Osteoblast (primary cell): ENCODE measurements around the gene FARP1. TPM values are rescaled to one million over a fixed set of nuclear protein-coding genes. Genes with fewer than 3 reads are reported as not detected.

ENCODE experiments used
- DNase-seq: peaks from one replicate; pipeline ENCODE4 v3.0.0; 2011; ENCODE audit warnings: low spot score, mixed read lengths; ENCODE audit not compliant: insufficient read length; ENCODE audit errors: missing footprints
- H2AFZ ChIP-seq: 2 replicates; pipeline ENCODE4 v1.6.0; 2011; ENCODE audit warnings: mild to moderate bottlenecking, low read length
- H3K27ac ChIP-seq: 2 replicates; pipeline ENCODE4 v1.5.1; 2011; ENCODE audit warnings: mild to moderate bottlenecking, low read depth, low read length, moderate library complexity
- H3K27me3 ChIP-seq: 2 replicates; pipeline ENCODE4 v1.6.0; 2012; ENCODE audit warnings: mild to moderate bottlenecking, control low read depth, inconsistent platforms, low read length, moderate library complexity; ENCODE audit not compliant: insufficient read depth
- H3K36me3 ChIP-seq: 2 replicates; pipeline ENCODE4 v1.5.1; 2011; ENCODE audit warnings: mild to moderate bottlenecking, low read length, control low read depth, moderate library complexity; ENCODE audit not compliant: insufficient read depth
- H3K4me1 ChIP-seq: 2 replicates; pipeline ENCODE4 v1.5.1; 2011; ENCODE audit warnings: mild to moderate bottlenecking, low read length, control low read depth, moderate library complexity; ENCODE audit not compliant: insufficient read depth
- H3K4me2 ChIP-seq: 2 replicates; pipeline ENCODE4 v1.6.0; 2011; ENCODE audit warnings: mild to moderate bottlenecking, low read length; ENCODE audit not compliant: insufficient read depth
- H3K4me3 ChIP-seq: fragments of 200-600 bp; sonication (generic); 3 replicates; pipeline ENCODE4 v1.5.1; 2012; ENCODE audit warnings: mild to moderate bottlenecking, low read length, inconsistent platforms; ENCODE audit not compliant: insufficient read depth
- H3K79me2 ChIP-seq: 2 replicates; pipeline ENCODE4 v1.6.0; 2012; ENCODE audit warnings: mild to moderate bottlenecking, low read length, control low read depth, inconsistent platforms; ENCODE audit not compliant: insufficient read depth
- H3K9me3 ChIP-seq: 2 replicates; pipeline ENCODE4 v1.5.1; 2011; ENCODE audit warnings: low read depth, low read length, control low read depth
- H4K20me1 ChIP-seq: 2 replicates; pipeline ENCODE4 v1.6.0; 2012; ENCODE audit warnings: mild to moderate bottlenecking, low read length, control low read depth; ENCODE audit not compliant: insufficient read depth
- CTCF ChIP-seq: IDR thresholded peaks from 2 replicates; pipeline ENCODE4 v1.5.1; 2011; ENCODE audit warnings: mild to moderate bottlenecking, low read depth, low read length, moderate library complexity; ENCODE audit errors: extremely low read depth
- total RNA-seq: library from RNA; depleted of rRNA; stranded (reverse); fragments of >200 nt; gene quantifications from 2 replicates; pipeline ENCODE4 v1.2.3, GENCODE V29; 2012

The FARP1 gene
- total RNA-seq, 1 donor: 36.2 TPM

GRCh38 chr13:98272549-98272948 lies 129.7 kb downstream of the FARP1 start:
- Histone ChIP-seq H3K4me1 (peaks cover 24% of the 10 kb centered on the region), H3K4me3 (no peak overlapping the region), H3K27me3 (no peaks in the 10 kb centered on the region), H4K20me1 (peaks cover 18% of the 10 kb centered on the region), H3K27ac (no peak overlapping the region), H2AFZ (no peak overlapping the region), H3K4me2 (no peak overlapping the region), H3K79me2 (peaks cover 64% of the 10 kb centered on the region), H3K36me3 (peaks cover 4% of the 10 kb centered on the region), H3K9me3 (no peaks in the 10 kb centered on the region)
- TF ChIP-seq CTCF: no peak
- no peak for DNase-seq

GRCh38 chr13:98273067-98273823 lies 130.4 kb downstream of the FARP1 start:
- H3K27me3 ChIP-seq: no peaks in the 10 kb centered on the region
- no peak overlapping the region for H3K4me2 ChIP-seq
- peaks cover 24% of the 10 kb centered on the region for H3K4me1 ChIP-seq
- DNase-seq: no peak
- peaks cover 64% of the 10 kb centered on the region for H3K79me2 ChIP-seq
- no peak for TF ChIP-seq CTCF
- peaks cover 21% of the 10 kb centered on the region for H4K20me1 ChIP-seq
- H2AFZ ChIP-seq: no peak overlapping the region
- no peak overlapping the region for H3K27ac ChIP-seq
- H3K36me3 ChIP-seq: no peaks in the 10 kb centered on the region
- H3K9me3 ChIP-seq: no peaks in the 10 kb centered on the region
- H3K4me3 ChIP-seq: no peak overlapping the region

GRCh38 chr13:98273824-98274742 lies 131.2 kb downstream of the FARP1 start:
- H3K79me2 ChIP-seq: peaks cover 65% of the 10 kb centered on the region
- no peak for DNase-seq
- no peak overlapping the region for H2AFZ ChIP-seq
- peaks cover 22% of the 10 kb centered on the region for H4K20me1 ChIP-seq
- H3K27me3 ChIP-seq: no peaks in the 10 kb centered on the region
- H3K4me1 ChIP-seq: peaks cover 24% of the 10 kb centered on the region
- no peaks in the 10 kb centered on the region for H3K9me3 ChIP-seq
- no peak overlapping the region for H3K4me2 ChIP-seq
- H3K27ac ChIP-seq: peak overlapping the region; percentile 43
- no peak for TF ChIP-seq CTCF
- no peaks in the 10 kb centered on the region for H3K36me3 ChIP-seq
- H3K4me3 ChIP-seq: no peak overlapping the region
